Kidney (tissue), 14 donors: ENCODE results near the gene SPAG6. TPM values are rescaled to one million over a fixed set of nuclear protein-coding genes. Genes with fewer than 3 reads are reported as not detected.

Experiments
- DNase-seq, 5 donors: peaks; one replicate each; pipeline ENCODE4 v3.0.0-alpha.2; 2013 to 2020
- FAIRE-seq: peaks from 2 replicates; lab custom pipeline; 2012; peaks lifted over from hg19 to GRCh38; lab: Jason Lieb, UNC
- H3K27ac ChIP-seq, 2 donors: one replicate each; pipeline ENCODE4 v1.7.0; 2013; ENCODE audit warnings: low read depth in 2 of 2, low read length in 2 of 2, inconsistent platforms in 1 of 2
- H3K27me3 ChIP-seq: one replicate; pipeline ENCODE4 v1.7.1; 2013; ENCODE audit warnings: low read length, inconsistent platforms; ENCODE audit not compliant: control insufficient read depth, insufficient read depth
- H3K36me3 ChIP-seq, 3 donors: one replicate each; pipeline versions ENCODE4 v1.7.0 to v1.7.1; 2013; ENCODE audit warnings: low read length in 3 of 3, control low read depth in 1 of 3, inconsistent platforms in 1 of 3; ENCODE audit not compliant: insufficient read depth in 3 of 3, control insufficient read depth in 2 of 3
- H3K4me1 ChIP-seq, 3 donors: one replicate each; pipeline versions ENCODE4 v1.7.0 to v1.7.1; 2013; ENCODE audit warnings: low read length in 3 of 3, inconsistent platforms in 1 of 3, low read depth in 1 of 3; ENCODE audit not compliant: control insufficient read depth in 2 of 3, insufficient read depth in 2 of 3
- H3K4me3 ChIP-seq, 3 donors: one replicate each; pipeline versions ENCODE4 v1.7.0 to v1.8.1; 2013; ENCODE audit warnings: low read length in 3 of 3, control low read depth in 1 of 3, inconsistent platforms in 1 of 3
- H3K9ac ChIP-seq, 3 donors: one replicate each; pipeline versions ENCODE4 v1.7.0 to v1.7.1; 2013; ENCODE audit warnings: low read length in 3 of 3, control low read depth in 1 of 3, inconsistent platforms in 1 of 3
- H3K9me3 ChIP-seq, 3 donors: one replicate each; pipeline versions ENCODE4 v1.7.0 to v1.7.1; 2013; ENCODE audit warnings: low read length in 3 of 3, control low read depth in 1 of 3, inconsistent platforms in 1 of 3; ENCODE audit not compliant: control insufficient read depth in 2 of 3, insufficient read depth in 1 of 3
- intact Hi-C: fragments of 100-400 bp; cut with DNase I; formaldehyde crosslinking; loops from one replicate; pipeline ENCODE4 v1.11.1; 2022
- polyA plus RNA-seq: library from polyadenylated mRNA; stranded (reverse); fragments of 350-450 nt; fragmentation: Illumina TruSeq; extraction: RNeasy Lipid Tissue Mini Kit (QIAGEN cat#74804); gene quantifications from one replicate; pipeline ENCODE4 v1.2.3, GENCODE V29; 2014; ENCODE audit warnings: low read depth, low replicate concordance; ENCODE audit not compliant: insufficient read depth
- total RNA-seq: library from RNA; stranded (reverse); fragmentation: NEBNext Ultra II Directional; extraction: Animal tissue kit (Norgen Biotek cat#: 25700); gene quantifications from one replicate; pipeline ENCODE4 v1.2.1, GENCODE V29; 2021
- TF ChIP-seq, protein P1 (sequence below): IDR thresholded peaks from 3 replicates; pipeline ENCODE4 v1.5.1; 2012; ENCODE audit warnings: mild to moderate bottlenecking, moderate library complexity, borderline replicate concordance; ENCODE audit not compliant: insufficient read depth; ENCODE audit errors: extremely low read depth
- donor health status: control.
- donor health status: control.
- donor health status: control.
- donor health status: control.
- donor health status: control.
- donor health status: DM: yes; HTN: yes; CAD: no.
- donor health status: Normal renal cell carcinoma (clear cell type).

Gene SPAG6
- total and polyA plus RNA-seq, 2 donors from 2014 or later: 0.30 to 8.4 TPM

DNA sequence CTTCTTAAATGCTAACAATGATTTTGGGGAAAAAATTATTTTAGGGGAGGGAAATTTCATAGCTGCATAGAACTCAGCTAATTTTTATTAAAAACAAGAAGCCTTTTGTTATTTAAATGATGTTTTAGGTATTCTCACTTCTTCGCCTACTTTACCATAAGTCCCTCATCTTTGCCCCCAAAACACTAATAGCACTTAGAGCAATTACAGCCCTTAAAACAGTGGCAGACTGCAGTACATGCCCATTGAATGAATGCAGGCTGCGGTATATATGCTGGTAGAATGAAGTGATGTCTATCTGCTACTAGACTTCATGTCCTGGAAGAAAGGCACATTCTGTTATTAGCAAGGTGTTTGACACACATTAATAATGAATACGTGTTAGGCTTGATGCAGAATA, 2.9 kb upstream of the SPAG6 start:
- H3K9me3 ChIP-seq: peaks cover 0 to 3% (median 0%) of the 10 kb centered on the region in 3 donors
- peaks cover 77% of the 10 kb centered on the region for H3K27me3 ChIP-seq
- DNase-seq (peak in 1 of 5 donors; percentile 31), FAIRE-seq (no peak)
- intact Hi-C loops: no loop called here
- peaks cover 0 to 5% (median 3%) of the 10 kb centered on the region in 3 donors for H3K4me1 ChIP-seq
- no peak overlapping the region for H3K9ac ChIP-seq
- no peaks in the 10 kb centered on the region for H3K36me3 ChIP-seq
- no peak overlapping the region for H3K4me3 ChIP-seq
- TF ChIP-seq, protein P1, sequence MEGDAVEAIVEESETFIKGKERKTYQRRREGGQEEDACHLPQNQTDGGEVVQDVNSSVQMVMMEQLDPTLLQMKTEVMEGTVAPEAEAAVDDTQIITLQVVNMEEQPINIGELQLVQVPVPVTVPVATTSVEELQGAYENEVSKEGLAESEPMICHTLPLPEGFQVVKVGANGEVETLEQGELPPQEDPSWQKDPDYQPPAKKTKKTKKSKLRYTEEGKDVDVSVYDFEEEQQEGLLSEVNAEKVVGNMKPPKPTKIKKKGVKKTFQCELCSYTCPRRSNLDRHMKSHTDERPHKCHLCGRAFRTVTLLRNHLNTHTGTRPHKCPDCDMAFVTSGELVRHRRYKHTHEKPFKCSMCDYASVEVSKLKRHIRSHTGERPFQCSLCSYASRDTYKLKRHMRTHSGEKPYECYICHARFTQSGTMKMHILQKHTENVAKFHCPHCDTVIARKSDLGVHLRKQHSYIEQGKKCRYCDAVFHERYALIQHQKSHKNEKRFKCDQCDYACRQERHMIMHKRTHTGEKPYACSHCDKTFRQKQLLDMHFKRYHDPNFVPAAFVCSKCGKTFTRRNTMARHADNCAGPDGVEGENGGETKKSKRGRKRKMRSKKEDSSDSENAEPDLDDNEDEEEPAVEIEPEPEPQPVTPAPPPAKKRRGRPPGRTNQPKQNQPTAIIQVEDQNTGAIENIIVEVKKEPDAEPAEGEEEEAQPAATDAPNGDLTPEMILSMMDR: no peak
- H3K27ac ChIP-seq: no peak overlapping the region

DNA sequence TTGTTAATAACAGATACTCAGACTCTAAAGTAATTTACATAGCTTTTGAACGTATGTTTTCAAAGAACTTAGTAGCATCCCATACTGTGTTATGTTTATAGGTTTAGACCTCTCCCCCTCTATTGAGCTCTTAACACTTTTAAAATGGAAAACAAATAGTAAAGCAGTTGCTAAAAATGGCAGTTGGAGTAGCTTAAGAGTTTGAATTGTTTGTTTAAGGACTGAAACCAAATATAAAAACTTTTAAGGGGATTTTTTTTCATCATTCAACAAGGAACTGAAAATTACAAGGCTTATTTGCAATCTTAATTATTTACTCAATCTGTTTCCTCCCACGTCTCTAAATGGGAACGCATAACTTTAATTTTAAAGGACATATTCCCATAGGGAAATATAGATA, 1.6 kb upstream of the SPAG6 start:
- no peaks in the 10 kb centered on the region for H3K36me3 ChIP-seq
- TF ChIP-seq, protein P1: no peak
- DNase-seq: peak in 2 of 5 donors; percentile 15 to 40
- H3K27me3 ChIP-seq: peaks cover 69% of the 10 kb centered on the region
- H3K9me3 ChIP-seq: peaks cover 0 to 3% (median 0%) of the 10 kb centered on the region in 3 donors
- H3K4me3 ChIP-seq: no peak overlapping the region
- H3K27ac ChIP-seq: no peak overlapping the region
- intact Hi-C loops: no loop called here
- peaks cover 0 to 5% (median 3%) of the 10 kb centered on the region in 3 donors for H3K4me1 ChIP-seq
- FAIRE-seq: no peak
- no peak overlapping the region for H3K9ac ChIP-seq

DNA sequence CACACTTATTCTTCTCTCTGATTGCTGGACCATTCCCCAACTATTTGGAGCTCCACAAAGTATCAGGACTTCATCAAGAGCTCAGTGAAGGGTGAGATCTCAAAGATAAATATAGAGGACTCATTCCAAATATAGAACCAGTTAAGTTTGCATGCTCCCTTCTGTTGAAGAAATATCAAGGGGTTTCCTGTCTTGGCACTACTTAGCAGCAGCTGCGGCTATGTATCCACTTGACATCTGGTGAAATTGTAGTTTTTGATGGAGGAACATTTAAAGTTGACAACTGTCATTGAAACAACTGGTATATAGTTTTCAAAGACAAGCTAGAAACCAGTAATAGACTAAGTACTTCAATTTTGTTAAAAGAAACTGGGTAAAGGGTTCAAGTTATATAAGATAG, 1.0 kb upstream of the SPAG6 start:
- no peak for FAIRE-seq

More for the DNA sequence above, 1.0 kb upstream of the SPAG6 start:
- peak in 2 of 5 donors; percentile 8 to 54 for DNase-seq
- peaks cover 63% of the 10 kb centered on the region for H3K27me3 ChIP-seq
- intact Hi-C loops: no loop called here
- no peaks in the 10 kb centered on the region for H3K36me3 ChIP-seq
- no peak overlapping the region for H3K4me3 ChIP-seq
- H3K4me1 ChIP-seq: peaks cover 0 to 5% (median 3%) of the 10 kb centered on the region in 3 donors
- H3K9ac ChIP-seq: no peak overlapping the region
- no peak overlapping the region for H3K27ac ChIP-seq
- TF ChIP-seq, protein P1: no peak
- peaks cover 0 to 3% (median 0%) of the 10 kb centered on the region in 3 donors for H3K9me3 ChIP-seq
